Measurements from ENCODE around the gene WASF2. TPM values are rescaled to one million over a fixed set of nuclear protein-coding genes. Genes with fewer than 3 reads are reported as not detected.
"Not testable (repeated sequence)": the region's sequence is repeated elsewhere in the genome, so short reads cannot be mapped to it uniquely, and the experiment has no call there.

Gene WASF2
- total RNA-seq, 1 donor from 2014 or later = 97.8 TPM

- no peak for DNase-seq (ENCODE audit: low spot score in 2 of 2, unreplicated experiment in 2 of 2)
- Mint-ChIP-seq H3K9me3 (no peaks in the 10 kb centered on the region), H3K4me3 (no peak overlapping the region), H3K27me3 (ENCODE audit: low read depth) (no peaks in the 10 kb centered on the region), H3K27ac (no peak overlapping the region), H3K4me1 (peaks cover 2% of the 10 kb centered on the region), H3K36me3 (peaks cover 45% of the 10 kb centered on the region)
- no peak for TF ChIP-seq CTCF (IDR thresholded peaks at IDR 0.05; ENCODE audit: unreplicated experiment)
These were observed 77.0 kb downstream of the WASF2 start for GRCh38 chr1:27413004-27413403.

GRCh38 chr1:27412502-27412901 lies 77.5 kb downstream of the WASF2 start:
- peaks cover 48% of the 10 kb centered on the region for H3K36me3 Mint-ChIP-seq
- H3K4me3 Mint-ChIP-seq = no peak overlapping the region
- H3K27me3 Mint-ChIP-seq (ENCODE audit: low read depth) = no peaks in the 10 kb centered on the region
- H3K27ac Mint-ChIP-seq = no peak overlapping the region
- no peak for TF ChIP-seq CTCF (IDR thresholded peaks at IDR 0.05; ENCODE audit: unreplicated experiment)
- H3K4me1 Mint-ChIP-seq = no peaks in the 10 kb centered on the region
- DNase-seq (ENCODE audit: low spot score in 2 of 2, unreplicated experiment in 2 of 2) = no peak
- H3K9me3 Mint-ChIP-seq = no peaks in the 10 kb centered on the region

GRCh38 chr1:27410709-27411108 lies 79.3 kb downstream of the WASF2 start:
- no peak overlapping the region for H3K27ac Mint-ChIP-seq

GRCh38 chr1:27409669-27410068 lies 80.3 kb downstream of the WASF2 start:
- peaks cover 39% of the 10 kb centered on the region for H3K36me3 Mint-ChIP-seq
- no peak overlapping the region for H3K4me3 Mint-ChIP-seq
- no peak for DNase-seq (ENCODE audit: low spot score in 2 of 2, unreplicated experiment in 2 of 2)
- no peaks in the 10 kb centered on the region for H3K27me3 Mint-ChIP-seq (ENCODE audit: low read depth)
- H3K27ac Mint-ChIP-seq = no peak overlapping the region
- no peaks in the 10 kb centered on the region for H3K4me1 Mint-ChIP-seq
- no peak for TF ChIP-seq CTCF (IDR thresholded peaks at IDR 0.05; ENCODE audit: unreplicated experiment)
- no peaks in the 10 kb centered on the region for H3K9me3 Mint-ChIP-seq

More at GRCh38 chr1:27410709-27411108, 79.3 kb downstream of the WASF2 start:
- H3K27me3 Mint-ChIP-seq (ENCODE audit: low read depth) = no peaks in the 10 kb centered on the region
- no peak for DNase-seq (ENCODE audit: low spot score in 2 of 2, unreplicated experiment in 2 of 2)
- H3K9me3 Mint-ChIP-seq = no peaks in the 10 kb centered on the region
- peaks cover 43% of the 10 kb centered on the region for H3K36me3 Mint-ChIP-seq
- no peak overlapping the region for H3K4me3 Mint-ChIP-seq
- H3K4me1 Mint-ChIP-seq = no peaks in the 10 kb centered on the region
- no peak for TF ChIP-seq CTCF (IDR thresholded peaks at IDR 0.05; ENCODE audit: unreplicated experiment)

- TF ChIP-seq CTCF (IDR thresholded peaks at IDR 0.05; ENCODE audit: unreplicated experiment) = no peak
- no peak for DNase-seq (ENCODE audit: low spot score in 2 of 2, unreplicated experiment in 2 of 2)
- H3K4me1 Mint-ChIP-seq = peaks cover 9% of the 10 kb centered on the region
- no peaks in the 10 kb centered on the region for H3K9me3 Mint-ChIP-seq
- H3K36me3 Mint-ChIP-seq = peaks cover 29% of the 10 kb centered on the region
- no peak overlapping the region for H3K4me3 Mint-ChIP-seq
- no peak overlapping the region for H3K27ac Mint-ChIP-seq
- no peaks in the 10 kb centered on the region for H3K27me3 Mint-ChIP-seq (ENCODE audit: low read depth)
These were observed 81.8 kb downstream of the WASF2 start for GRCh38 chr1:27408151-27408550.

GRCh38 chr1:27406791-27407190 lies 83.2 kb downstream of the WASF2 start:
- Mint-ChIP-seq H3K4me1 (peaks cover 19% of the 10 kb centered on the region), H3K36me3 (peaks cover 20% of the 10 kb centered on the region)
- H3K27me3 Mint-ChIP-seq (ENCODE audit: low read depth); DNase-seq (ENCODE audit: low spot score in 2 of 2, unreplicated experiment in 2 of 2); H3K4me3 Mint-ChIP-seq; H3K27ac Mint-ChIP-seq; H3K9me3 Mint-ChIP-seq: not testable (repeated sequence)

All from mesothelial cell of epicardium (in vitro differentiated cells).